PFSK-1 (cell line): ENCODE data around the gene SUGP2.

ENCODE experiments used
- POLR2AphosphoS5 ChIP-seq: IDR thresholded peaks from 2 replicates; pipeline ENCODE4 v1.6.1; 2012; ENCODE audit warnings: low read depth, mild to moderate bottlenecking, control low read depth, low read length, moderate library complexity
- TAF1 ChIP-seq: IDR thresholded peaks from 2 replicates; pipeline ENCODE4 v1.6.1; 2012; ENCODE audit warnings: low read length, control low read depth, borderline replicate concordance; ENCODE audit not compliant: insufficient read depth

- TF ChIP-seq POLR2AphosphoS5: no peak
- TF ChIP-seq TAF1: no peak
These were observed 29.3 kb upstream of the SUGP2 start for GRCh38 chr19:19062454-19063182.
